Progenitor cell of endocrine pancreas (in vitro differentiated cells): ENCODE results near the gene LRRTM4. TPM values are rescaled to one million over a fixed set of nuclear protein-coding genes. Genes with fewer than 3 reads are reported as not detected.

ENCODE experiments used
- DNase-seq: peaks from one replicate; pipeline ENCODE4 v3.0.0; 2021; ENCODE audit warnings: low spot score; ENCODE audit not compliant: unreplicated experiment
- H3K27ac Mint-ChIP-seq: 2 replicates; pipeline ENCODE4 v1.8.0; 2021; ENCODE audit warnings: mild to moderate bottlenecking, moderate library complexity, mixed read lengths
- H3K27me3 Mint-ChIP-seq: 2 replicates; pipeline ENCODE4 v1.8.0; 2021; ENCODE audit warnings: mixed read lengths
- H3K36me3 Mint-ChIP-seq: 2 replicates; pipeline ENCODE4 v1.8.0; 2022; ENCODE audit warnings: mixed read lengths; ENCODE audit not compliant: insufficient read depth
- H3K4me1 Mint-ChIP-seq: 2 replicates; pipeline ENCODE4 v1.8.0; 2021; ENCODE audit warnings: low read depth, mixed read lengths
- H3K4me3 Mint-ChIP-seq: 2 replicates; pipeline ENCODE4 v1.8.0; 2021; ENCODE audit warnings: low read depth, mild to moderate bottlenecking, moderate library complexity, mixed read lengths
- H3K9me3 Mint-ChIP-seq: 2 replicates; pipeline ENCODE4 v1.8.0; 2021; ENCODE audit warnings: low read depth, mixed read lengths
- CTCF ChIP-seq: fragments of 200-600 bp; sonication (generic); IDR thresholded peaks from one replicate; pipeline ENCODE4 v1.5.0; 2021; ENCODE audit warnings: antibody characterized with exemption, mild to moderate bottlenecking; ENCODE audit not compliant: unreplicated experiment
- total RNA-seq: library from RNA; stranded (reverse); gene quantifications from 2 replicates; pipeline ENCODE4 v1.2.1, GENCODE V29; 2021

LRRTM4 gene
- total RNA-seq, 1 donor from 2014 or later = 2.3 TPM

DNA sequence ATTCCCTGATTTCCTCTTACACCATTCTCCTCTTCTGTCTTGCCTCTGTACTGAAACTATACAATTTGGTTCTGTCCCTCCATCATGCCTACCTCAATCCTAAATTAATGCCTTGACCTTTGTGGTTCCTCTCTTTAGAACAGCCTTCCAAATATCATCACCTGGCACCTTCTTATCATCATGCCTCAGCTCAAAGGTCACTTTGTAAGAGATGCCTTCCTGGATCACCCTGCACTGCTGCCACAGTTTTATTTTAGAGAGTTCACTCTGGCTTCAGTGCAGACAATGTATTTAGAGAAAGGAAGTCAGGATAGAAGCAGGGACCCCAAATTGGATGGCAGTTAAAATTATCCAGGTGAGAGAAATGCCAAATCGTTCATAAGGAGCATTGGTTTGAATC lies 64.5 kb downstream of the LRRTM4 start:
- no peak for DNase-seq
- Mint-ChIP-seq H3K4me1 (no peaks in the 10 kb centered on the region), H3K4me3 (no peak overlapping the region), H3K36me3 (no peaks in the 10 kb centered on the region), H3K9me3 (peaks cover 3% of the 10 kb centered on the region), H3K27ac (no peak overlapping the region), H3K27me3 (no peaks in the 10 kb centered on the region)
- TF ChIP-seq CTCF = no peak

DNA sequence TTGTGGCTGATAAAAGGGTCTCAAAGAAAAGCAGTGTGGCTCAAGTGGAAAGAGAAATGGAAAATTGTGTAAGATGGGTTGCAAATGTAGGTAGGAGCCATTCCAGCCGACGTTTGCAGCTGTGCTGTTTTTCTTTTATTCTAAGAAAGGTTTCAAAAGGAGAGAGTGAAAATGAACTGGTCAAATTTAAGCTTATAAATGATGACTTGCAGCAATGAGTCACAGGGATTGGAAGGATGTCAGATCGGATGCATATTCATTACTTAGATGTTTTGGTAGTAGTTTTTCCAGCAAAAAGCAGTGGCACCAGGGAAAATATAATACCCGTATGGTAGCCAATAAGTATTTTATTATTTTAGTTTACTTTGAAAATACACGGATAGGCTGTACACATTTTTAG lies 79.1 kb downstream of the LRRTM4 start:
- DNase-seq = no peak
- H3K9me3 Mint-ChIP-seq = no peaks in the 10 kb centered on the region
- no peaks in the 10 kb centered on the region for H3K36me3 Mint-ChIP-seq
- TF ChIP-seq CTCF = no peak
- H3K27me3 Mint-ChIP-seq = no peaks in the 10 kb centered on the region
- H3K27ac Mint-ChIP-seq = no peak overlapping the region
- H3K4me3 Mint-ChIP-seq = no peak overlapping the region
- no peaks in the 10 kb centered on the region for H3K4me1 Mint-ChIP-seq

DNA sequence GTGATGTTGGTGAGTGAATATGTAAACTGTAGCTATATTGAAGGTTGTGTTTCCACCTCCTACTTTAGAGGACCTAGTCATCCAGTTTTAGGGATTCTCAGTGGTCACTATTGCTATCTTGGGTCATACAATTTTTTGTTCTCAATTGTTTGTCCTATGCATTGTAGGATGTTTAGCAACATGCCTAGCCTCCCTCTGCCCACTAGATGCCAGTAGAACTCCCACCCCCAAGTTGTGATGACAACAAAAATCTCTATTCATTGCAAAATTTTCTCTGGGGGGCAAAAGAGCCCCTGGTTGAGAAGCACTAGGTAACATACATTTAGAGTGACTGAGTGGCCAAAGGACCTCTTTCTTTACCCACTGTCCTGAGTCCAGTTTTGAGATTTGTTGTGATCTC lies 87.3 kb downstream of the LRRTM4 start:
- peak; percentile 21 for TF ChIP-seq CTCF
- no peak overlapping the region for H3K27ac Mint-ChIP-seq
- H3K4me1 Mint-ChIP-seq = peaks cover 2% of the 10 kb centered on the region
- no peak for DNase-seq
- no peak overlapping the region for H3K4me3 Mint-ChIP-seq
- H3K27me3 Mint-ChIP-seq = no peaks in the 10 kb centered on the region
- H3K36me3 Mint-ChIP-seq = no peaks in the 10 kb centered on the region
- H3K9me3 Mint-ChIP-seq = no peaks in the 10 kb centered on the region

GRCh38 chr2:77428946-77429345 lies 93.2 kb downstream of the LRRTM4 start:
- no peak overlapping the region for H3K4me3 Mint-ChIP-seq
- H3K36me3 Mint-ChIP-seq = no peaks in the 10 kb centered on the region
- peaks cover 2% of the 10 kb centered on the region for H3K4me1 Mint-ChIP-seq
- DNase-seq = no peak
- TF ChIP-seq CTCF = no peak
- no peaks in the 10 kb centered on the region for H3K27me3 Mint-ChIP-seq
- peaks cover 5% of the 10 kb centered on the region for H3K9me3 Mint-ChIP-seq
- H3K27ac Mint-ChIP-seq = no peak overlapping the region

GRCh38 chr2:77421971-77422370 lies 100.2 kb downstream of the LRRTM4 start:
- peaks cover 5% of the 10 kb centered on the region for H3K4me1 Mint-ChIP-seq
- no peak for DNase-seq
- no peak overlapping the region for H3K4me3 Mint-ChIP-seq
- TF ChIP-seq CTCF = no peak
- no peak overlapping the region for H3K27ac Mint-ChIP-seq
- H3K27me3 Mint-ChIP-seq = no peaks in the 10 kb centered on the region
- no peaks in the 10 kb centered on the region for H3K9me3 Mint-ChIP-seq
- H3K36me3 Mint-ChIP-seq = no peaks in the 10 kb centered on the region

- Mint-ChIP-seq H3K27ac (peak overlapping the region; percentile 32), H3K36me3 (no peaks in the 10 kb centered on the region), H3K4me3 (no peak overlapping the region), H3K9me3 (no peaks in the 10 kb centered on the region), H3K27me3 (no peaks in the 10 kb centered on the region), H3K4me1 (peaks cover 7% of the 10 kb centered on the region)
- TF ChIP-seq CTCF = no peak
- DNase-seq = no peak
These were observed 103.6 kb downstream of the LRRTM4 start for GRCh38 chr2:77418537-77418936.
